Cardiac fibroblast (primary cell): Measurements from ENCODE around the gene HIVEP3.

ENCODE experiments used
- DNase-seq, 2 donors: peaks; one replicate each; pipeline versions ENCODE4 v3.0.0 to v3.0.0-alpha.2; 2010; ENCODE audit warnings: low read depth in 2 of 2
- H3K4me3 ChIP-seq, 2 donors: replicated peaks in 1 of 2; 1 replicate in 1 of 2; 2 replicates in 1 of 2; pipeline ENCODE4 v1.5.1; 2011; ENCODE audit warnings: low read depth in 2 of 2, low read length in 2 of 2, mild to moderate bottlenecking in 2 of 2, moderate library complexity in 1 of 2
- CTCF ChIP-seq: IDR thresholded peaks from one replicate; pipeline ENCODE4 v1.5.1; 2011; ENCODE audit warnings: low read depth, mild to moderate bottlenecking, low read length, inconsistent platforms

The HIVEP3 gene

GRCh38 chr1:41497461-41498030 lies 421.2 kb downstream of the HIVEP3 start:
- DNase-seq = no peak
- no peak overlapping the region for H3K4me3 ChIP-seq
- TF ChIP-seq CTCF = no peak

GRCh38 chr1:41497056-41497440 lies 421.7 kb downstream of the HIVEP3 start:
- DNase-seq = no peak
- H3K4me3 ChIP-seq = no peak overlapping the region
- no peak for TF ChIP-seq CTCF

GRCh38 chr1:41496080-41497055 lies 422.4 kb downstream of the HIVEP3 start:
- peak overlapping the region; percentile 5 to 32 for H3K4me3 ChIP-seq
- peak; percentile 91 for DNase-seq
- no peak for TF ChIP-seq CTCF

GRCh38 chr1:41495210-41495948 lies 423.3 kb downstream of the HIVEP3 start:
- no peak overlapping the region for H3K4me3 ChIP-seq
- TF ChIP-seq CTCF = peak; percentile 20
- DNase-seq = peak; percentile 38 to 42

GRCh38 chr1:41494351-41495209 lies 424.1 kb downstream of the HIVEP3 start:
- H3K4me3 ChIP-seq = no peak overlapping the region
- DNase-seq = no peak
- TF ChIP-seq CTCF = no peak
